ENCODE measurements around the gene NPLOC4.
A peak's percentile ranks its signal among the peaks of the same experiment; 100 is the strongest.

The NPLOC4 gene

DNA sequence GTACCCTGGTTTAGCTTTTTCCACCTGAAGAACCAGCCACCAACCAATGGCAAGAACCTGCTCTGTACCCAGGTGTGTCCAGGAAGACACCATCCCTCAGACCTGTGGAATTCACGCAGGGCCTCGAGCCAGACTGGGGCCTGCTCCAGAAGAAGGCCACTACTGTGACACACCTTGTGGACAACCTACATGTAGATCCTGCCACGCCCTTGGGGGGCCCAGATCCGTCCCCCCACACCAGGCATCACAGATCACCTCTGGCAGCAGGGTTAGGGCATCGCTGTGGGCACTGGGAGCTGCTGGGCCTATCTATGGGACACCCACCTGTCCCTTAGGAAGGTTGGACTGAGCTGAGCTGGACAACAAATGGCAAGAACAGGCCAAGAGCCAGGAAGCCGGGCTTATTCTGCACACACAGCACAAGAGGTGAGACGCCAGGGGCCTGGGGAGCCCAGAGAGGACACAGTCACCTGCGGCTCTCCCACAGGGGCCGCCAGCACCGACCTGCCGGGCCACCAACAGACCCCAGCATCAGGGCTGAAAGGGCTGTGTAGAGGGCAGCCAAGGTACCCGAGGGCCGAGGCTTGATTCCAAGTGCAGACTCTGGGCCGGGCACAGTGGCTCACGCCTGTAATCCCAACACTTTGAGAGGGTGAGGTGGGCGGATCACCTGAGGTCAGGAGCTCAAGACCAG lies 92.5 kb downstream of the NPLOC4 start:
- peak overlapping the region; percentile 52 for H3K27ac ChIP-seq
- no peak for DNase-seq (ENCODE audit: low spot score)
- ChIA-PET CTCF (interaction anchor here (0.5 to 0.6 kb wide), 4 partner anchors 16 to 420 kb away, joined by 3 to 4 read pairs (median 4); no protein-coding TSS in a partner anchor), POLR2A (ENCODE audit: low non-redundant PET) (no interaction called here)
- TF ChIP-seq, protein P1, sequence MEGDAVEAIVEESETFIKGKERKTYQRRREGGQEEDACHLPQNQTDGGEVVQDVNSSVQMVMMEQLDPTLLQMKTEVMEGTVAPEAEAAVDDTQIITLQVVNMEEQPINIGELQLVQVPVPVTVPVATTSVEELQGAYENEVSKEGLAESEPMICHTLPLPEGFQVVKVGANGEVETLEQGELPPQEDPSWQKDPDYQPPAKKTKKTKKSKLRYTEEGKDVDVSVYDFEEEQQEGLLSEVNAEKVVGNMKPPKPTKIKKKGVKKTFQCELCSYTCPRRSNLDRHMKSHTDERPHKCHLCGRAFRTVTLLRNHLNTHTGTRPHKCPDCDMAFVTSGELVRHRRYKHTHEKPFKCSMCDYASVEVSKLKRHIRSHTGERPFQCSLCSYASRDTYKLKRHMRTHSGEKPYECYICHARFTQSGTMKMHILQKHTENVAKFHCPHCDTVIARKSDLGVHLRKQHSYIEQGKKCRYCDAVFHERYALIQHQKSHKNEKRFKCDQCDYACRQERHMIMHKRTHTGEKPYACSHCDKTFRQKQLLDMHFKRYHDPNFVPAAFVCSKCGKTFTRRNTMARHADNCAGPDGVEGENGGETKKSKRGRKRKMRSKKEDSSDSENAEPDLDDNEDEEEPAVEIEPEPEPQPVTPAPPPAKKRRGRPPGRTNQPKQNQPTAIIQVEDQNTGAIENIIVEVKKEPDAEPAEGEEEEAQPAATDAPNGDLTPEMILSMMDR (conservative IDR thresholded peaks at IDR 0.05; ENCODE audit: low read depth), result no peak

DNA sequence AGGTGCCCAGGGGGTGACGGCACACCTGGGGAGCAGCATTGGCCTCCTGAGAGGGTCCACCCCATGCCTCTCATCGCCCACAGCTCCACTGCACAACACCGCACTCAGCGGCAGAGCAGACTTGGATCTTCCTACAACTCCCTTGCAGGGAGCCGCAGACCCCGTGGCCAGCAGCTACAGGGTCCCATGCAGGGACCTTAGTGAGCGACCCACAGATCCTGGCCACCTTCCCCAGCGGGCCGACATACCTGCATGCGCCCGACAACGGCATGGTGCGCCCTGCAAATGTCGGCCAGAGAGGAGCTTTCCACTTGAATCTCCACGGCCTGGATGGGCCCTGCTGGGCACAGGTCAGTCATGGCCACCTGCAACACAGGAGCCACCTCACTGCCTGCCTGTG lies 93.2 kb downstream of the NPLOC4 start:
- H3K27ac ChIP-seq, result peak overlapping the region; percentile 52
- ChIA-PET POLR2A (ENCODE audit: low non-redundant PET) (no interaction called here), CTCF (interaction anchor here (0.5 to 0.6 kb wide), 2 partner anchors 330 to 419 kb away, joined by 3 read pairs; no protein-coding TSS in a partner anchor)
- DNase-seq (ENCODE audit: low spot score), result no peak
- TF ChIP-seq, protein P1 (conservative IDR thresholded peaks at IDR 0.05; ENCODE audit: low read depth), result no peak

- peak overlapping the region; percentile 52 for H3K27ac ChIP-seq
- TF ChIP-seq, protein P1 (conservative IDR thresholded peaks at IDR 0.05; ENCODE audit: low read depth), result no peak
- no peak for DNase-seq (ENCODE audit: low spot score)
- POLR2A ChIA-PET (ENCODE audit: low non-redundant PET), result no interaction called here
- CTCF ChIA-PET, result no interaction called here
Observed at GRCh38 chr17:81543339-81543675, 93.6 kb downstream of the NPLOC4 start.

- H3K27ac ChIP-seq, result peak overlapping the region; percentile 52
- TF ChIP-seq, protein P1 (conservative IDR thresholded peaks at IDR 0.05; ENCODE audit: low read depth), result no peak
- ChIA-PET CTCF (no interaction called here), POLR2A (ENCODE audit: low non-redundant PET) (no interaction called here)
- DNase-seq (ENCODE audit: low spot score), result no peak
Observed at GRCh38 chr17:81542431-81543338, 94.2 kb downstream of the NPLOC4 start.

GRCh38 chr17:81541123-81541522 lies 95.8 kb downstream of the NPLOC4 start:
- CTCF ChIA-PET, result no interaction called here
- POLR2A ChIA-PET (ENCODE audit: low non-redundant PET), result no interaction called here
- DNase-seq (ENCODE audit: low spot score), result no peak
- TF ChIP-seq, protein P1 (conservative IDR thresholded peaks at IDR 0.05; ENCODE audit: low read depth), result no peak
- no peak overlapping the region for H3K27ac ChIP-seq

DNA sequence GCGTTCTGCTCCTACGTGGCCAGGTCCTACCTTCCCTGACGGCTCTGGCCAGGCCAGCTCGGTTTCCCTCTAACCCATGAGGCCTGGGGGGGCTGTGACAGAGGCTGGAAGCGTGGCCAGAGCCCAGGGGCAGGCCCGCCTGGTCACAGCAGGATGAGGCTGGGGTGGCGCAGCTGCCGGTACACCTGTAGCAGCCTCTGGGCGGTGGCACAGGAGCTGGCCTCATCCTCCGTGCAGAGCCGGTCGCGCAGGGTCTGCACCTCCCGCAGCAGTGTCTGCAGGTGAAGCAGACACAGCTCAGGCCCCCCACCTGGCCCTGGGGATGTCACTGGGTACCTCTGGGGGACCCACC lies 96.3 kb downstream of the NPLOC4 start:
- CTCF ChIA-PET, result no interaction called here
- no peak for DNase-seq (ENCODE audit: low spot score)
- TF ChIP-seq, protein P1 (conservative IDR thresholded peaks at IDR 0.05; ENCODE audit: low read depth), result no peak
- peak overlapping the region; percentile 9; the same call in 1 of the 2 replicates for H3K27ac ChIP-seq
- POLR2A ChIA-PET (ENCODE audit: low non-redundant PET), result no interaction called here
